Thyroid gland (tissue), 4 donors: ENCODE results near the gene TMEM132A.

Source experiments
- POLR2A ChIP-seq, 2 donors: fragments of 450-650 bp; IDR thresholded peaks; one replicate each; pipeline ENCODE4 v1.6.1; 2017; ENCODE audit warnings: antibody characterized with exemption in 2 of 2, mild to moderate bottlenecking in 2 of 2, moderate library complexity in 1 of 2
- TF ChIP-seq, protein P1 (sequence below), 6 experiments: fragments of 200-600 bp in 3 of 6; fragments of 450-650 bp in 3 of 6; sonication (generic) in 3 of 6; IDR thresholded peaks; one replicate each; pipeline ENCODE4 v1.5.1; 2016 to 2019; ENCODE audit warnings: antibody characterized with exemption in 6 of 6, mild to moderate bottlenecking in 2 of 6, inconsistent platforms in 1 of 6, moderate library complexity in 1 of 6

DNA sequence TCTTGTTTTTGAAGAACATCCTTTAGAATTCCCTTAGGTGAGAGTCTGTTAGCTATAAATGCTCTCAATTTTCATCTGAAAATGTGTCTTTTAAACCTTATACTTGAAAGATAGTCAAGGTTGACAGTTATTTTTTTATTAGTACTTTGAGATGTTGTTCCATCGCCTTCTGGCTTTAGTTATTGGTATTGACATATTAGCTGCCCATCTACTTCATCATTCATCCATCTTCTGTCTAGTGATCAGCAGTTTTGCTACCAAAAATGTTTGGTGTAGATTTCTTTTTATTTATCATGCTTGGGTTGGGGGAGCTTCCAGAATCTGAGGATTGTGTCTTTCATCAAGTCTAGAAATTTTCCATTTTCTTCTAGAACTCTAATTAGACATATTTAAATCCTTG is 44.0 kb downstream of the TMEM132A start:
- TF ChIP-seq, protein P1, sequence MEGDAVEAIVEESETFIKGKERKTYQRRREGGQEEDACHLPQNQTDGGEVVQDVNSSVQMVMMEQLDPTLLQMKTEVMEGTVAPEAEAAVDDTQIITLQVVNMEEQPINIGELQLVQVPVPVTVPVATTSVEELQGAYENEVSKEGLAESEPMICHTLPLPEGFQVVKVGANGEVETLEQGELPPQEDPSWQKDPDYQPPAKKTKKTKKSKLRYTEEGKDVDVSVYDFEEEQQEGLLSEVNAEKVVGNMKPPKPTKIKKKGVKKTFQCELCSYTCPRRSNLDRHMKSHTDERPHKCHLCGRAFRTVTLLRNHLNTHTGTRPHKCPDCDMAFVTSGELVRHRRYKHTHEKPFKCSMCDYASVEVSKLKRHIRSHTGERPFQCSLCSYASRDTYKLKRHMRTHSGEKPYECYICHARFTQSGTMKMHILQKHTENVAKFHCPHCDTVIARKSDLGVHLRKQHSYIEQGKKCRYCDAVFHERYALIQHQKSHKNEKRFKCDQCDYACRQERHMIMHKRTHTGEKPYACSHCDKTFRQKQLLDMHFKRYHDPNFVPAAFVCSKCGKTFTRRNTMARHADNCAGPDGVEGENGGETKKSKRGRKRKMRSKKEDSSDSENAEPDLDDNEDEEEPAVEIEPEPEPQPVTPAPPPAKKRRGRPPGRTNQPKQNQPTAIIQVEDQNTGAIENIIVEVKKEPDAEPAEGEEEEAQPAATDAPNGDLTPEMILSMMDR (IDR thresholded peaks at IDR 0.05): no peak
- no peak for TF ChIP-seq POLR2A (IDR thresholded peaks at IDR 0.05)
